COLO668 (cell line): Measurements from ENCODE around the gene SNX32.
A peak's percentile ranks its signal among the peaks of the same experiment; 100 is the strongest.

Source experiments
- DNase-seq: peaks from one replicate; lab custom pipeline; 2025; ENCODE audit not compliant: unreplicated experiment; lab: John Stamatoyannopoulos, UW

SNX32 gene

DNA sequence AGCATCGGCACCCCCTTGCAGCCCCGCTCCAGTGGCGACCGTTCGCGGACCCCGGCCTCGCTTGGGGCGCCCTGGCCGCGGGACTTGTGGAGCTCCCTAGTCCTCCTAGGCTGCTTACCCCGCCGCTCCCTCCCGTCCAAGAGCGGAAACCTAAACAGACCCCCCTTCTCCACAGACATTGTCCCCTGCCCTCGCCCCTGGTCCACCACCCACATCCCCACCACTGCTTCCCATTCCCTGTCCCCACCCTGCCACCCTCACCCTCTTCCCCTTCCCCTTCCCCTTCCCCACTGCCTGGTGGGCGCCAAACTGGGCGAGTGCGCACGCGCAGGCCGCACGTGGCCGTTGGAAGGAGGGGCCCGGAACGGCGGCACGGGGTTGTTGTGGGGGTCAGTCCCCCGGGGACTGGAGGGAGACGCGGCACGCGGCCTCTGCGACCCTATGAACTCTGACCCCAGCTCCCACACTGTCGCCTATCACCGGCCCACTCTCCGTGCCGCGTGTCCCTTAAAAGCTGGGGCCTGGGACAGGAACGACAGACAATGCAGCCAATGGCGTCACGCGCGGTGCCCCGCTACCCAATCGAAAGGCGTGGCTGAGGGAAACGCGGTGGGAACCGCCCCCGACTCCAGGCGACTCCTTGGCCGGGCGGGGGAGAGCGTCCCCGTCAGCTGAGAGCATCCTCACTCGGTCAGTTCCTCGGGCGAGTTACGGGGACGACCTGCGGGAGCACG, at the start of gene SNX32:
Gene SNX32, plus strand, starts transcription at position 667 of the 734 bp plus-strand sequence. CDS start 103 bp downstream, outside the sequence.
- DNase-seq = peak; percentile 83

- DNase-seq = no peak
Measured at GRCh38 chr11:65785319-65786007, 48.3 kb upstream of the SNX32 start.

- DNase-seq = peak; percentile 32
Measured at GRCh38 chr11:65786008-65786785, 47.6 kb upstream of the SNX32 start.

GRCh38 chr11:65786786-65787636, 46.8 kb upstream of the SNX32 start, which contains the start of gene OVOL1:
Gene OVOL1, plus strand, starts transcription at chr11:65787063. Its CDS starts 311 bp downstream, at chr11:65787374.
- DNase-seq = peak; percentile 83

GRCh38 chr11:65787649-65788622, 45.8 kb upstream of the SNX32 start:
- DNase-seq = no peak

GRCh38 chr11:65788821-65789220, 44.9 kb upstream of the SNX32 start:
- no peak for DNase-seq

- no peak for DNase-seq
Measured at GRCh38 chr11:65789230-65790103, 44.3 kb upstream of the SNX32 start.

DNA sequence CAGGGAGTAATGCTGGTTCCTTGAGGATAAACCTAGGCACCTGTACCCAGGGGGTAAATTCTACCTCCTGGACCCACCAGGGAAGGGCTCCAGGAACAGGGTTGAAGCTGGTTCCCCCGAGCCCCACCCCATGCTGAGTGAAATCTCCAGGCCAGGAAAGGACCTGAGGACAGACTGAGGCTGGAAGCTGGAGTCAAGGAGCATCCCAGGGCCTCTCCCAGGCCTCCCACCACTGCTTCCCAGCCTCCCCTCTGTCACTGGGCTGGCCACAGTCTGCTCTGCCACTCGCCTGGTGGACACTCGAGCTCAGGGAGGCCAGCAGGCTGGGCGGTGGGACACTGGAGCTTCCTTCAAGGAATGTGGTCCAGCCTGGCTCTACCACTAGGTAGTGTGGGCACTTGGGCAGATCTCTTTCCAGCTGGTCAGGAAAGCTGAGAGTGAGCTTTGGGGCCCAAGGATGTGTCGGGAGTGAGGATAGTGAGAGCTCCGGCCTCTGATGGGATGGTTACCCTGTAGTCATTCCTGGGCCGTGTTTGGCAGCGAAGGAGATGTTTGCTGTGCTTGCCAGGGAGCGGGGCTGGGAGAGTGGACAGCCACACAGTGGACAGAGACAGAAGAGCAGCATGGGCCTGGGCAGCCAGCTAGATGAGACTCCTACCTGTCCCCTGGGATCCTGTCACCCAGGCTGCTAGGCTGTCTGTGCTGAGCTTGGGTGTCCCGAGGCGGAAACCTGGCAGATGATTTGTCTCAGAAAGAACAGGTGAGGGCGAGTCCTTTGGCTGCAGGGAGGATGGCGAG, 43.5 kb upstream of the SNX32 start:
- DNase-seq = no peak

- no peak for DNase-seq
Measured at GRCh38 chr11:65790902-65791650, 42.7 kb upstream of the SNX32 start.

- DNase-seq = peak; percentile 74
Measured at GRCh38 chr11:65791719-65792213, 42.0 kb upstream of the SNX32 start.

- no peak for DNase-seq
Measured at GRCh38 chr11:65792456-65792855, 41.3 kb upstream of the SNX32 start.

DNA sequence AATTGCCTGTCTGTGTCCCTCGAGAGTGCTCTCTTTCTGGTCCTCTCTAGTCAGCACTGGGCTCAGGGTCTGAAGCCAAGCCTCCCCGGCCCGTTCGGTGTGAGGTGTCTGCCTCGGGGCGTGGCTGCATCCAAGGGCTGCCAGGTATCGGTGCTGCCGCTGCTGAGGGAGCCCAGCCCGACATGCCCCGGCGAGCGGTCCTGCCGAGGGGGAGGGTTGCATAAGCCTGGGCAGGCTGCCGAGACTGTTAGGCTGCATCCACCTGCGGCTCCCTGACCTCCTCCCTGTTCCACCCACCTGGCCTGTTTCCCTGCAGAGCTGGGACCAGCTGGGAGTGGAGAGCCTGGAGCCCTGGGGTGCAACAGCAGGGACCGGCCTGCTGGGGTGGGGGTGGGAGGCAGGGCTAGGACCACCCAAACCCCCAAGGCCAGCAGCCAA, 40.6 kb upstream of the SNX32 start:
- peak; percentile 75 for DNase-seq

GRCh38 chr11:65793625-65794400, 40.0 kb upstream of the SNX32 start:
- no peak for DNase-seq

DNA sequence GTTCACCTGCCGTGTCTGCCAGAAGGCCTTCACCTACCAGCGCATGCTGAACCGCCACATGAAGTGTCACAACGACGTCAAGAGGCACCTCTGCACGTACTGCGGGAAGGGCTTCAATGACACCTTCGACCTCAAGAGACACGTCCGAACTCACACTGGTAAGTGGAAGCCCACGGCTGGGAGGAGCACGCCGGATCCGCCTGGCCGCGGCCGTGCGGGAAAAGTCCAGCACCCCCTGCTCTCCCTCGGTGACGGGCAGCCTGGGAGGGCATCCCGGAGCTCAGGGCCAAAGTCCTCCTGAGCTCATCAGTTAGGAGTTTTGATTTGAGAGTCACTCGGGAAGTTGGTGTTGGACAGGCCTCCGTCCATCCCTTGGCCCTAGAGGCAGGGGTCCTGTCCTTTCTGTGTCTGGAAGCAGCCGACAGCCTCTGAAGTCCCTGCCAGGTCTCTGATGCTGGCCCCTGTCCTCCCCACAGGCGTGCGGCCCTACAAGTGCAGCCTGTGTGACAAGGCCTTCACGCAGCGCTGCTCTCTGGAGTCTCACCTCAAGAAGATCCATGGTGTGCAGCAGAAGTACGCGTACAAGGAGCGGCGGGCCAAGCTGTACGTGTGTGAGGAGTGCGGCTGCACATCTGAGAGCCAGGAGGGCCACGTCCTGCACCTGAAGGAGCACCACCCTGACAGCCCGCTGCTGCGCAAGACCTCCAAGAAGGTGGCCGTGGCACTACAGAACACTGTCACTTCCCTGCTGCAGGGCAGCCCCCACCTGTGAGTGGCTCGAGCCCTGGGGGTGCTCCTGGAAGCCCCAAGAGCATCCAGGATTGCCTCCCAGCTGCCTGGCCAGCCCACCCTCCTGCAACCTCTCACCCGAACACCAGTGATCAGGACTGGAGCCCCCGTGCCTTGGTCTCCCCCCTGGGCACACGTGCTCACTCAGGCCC, 38.9 kb upstream of the SNX32 start:
- no peak for DNase-seq
